ENCODE measurements around the gene MFSD11. TPM values are rescaled to one million over a fixed set of nuclear protein-coding genes. Genes with fewer than 3 reads are reported as not detected.
"Not testable (repeated sequence)": the region's sequence is repeated elsewhere in the genome, so short reads cannot be mapped to it uniquely, and the experiment has no call there.

Gene MFSD11
- total RNA-seq, 1 experiment from 2014 or later = 23.9 TPM

DNA sequence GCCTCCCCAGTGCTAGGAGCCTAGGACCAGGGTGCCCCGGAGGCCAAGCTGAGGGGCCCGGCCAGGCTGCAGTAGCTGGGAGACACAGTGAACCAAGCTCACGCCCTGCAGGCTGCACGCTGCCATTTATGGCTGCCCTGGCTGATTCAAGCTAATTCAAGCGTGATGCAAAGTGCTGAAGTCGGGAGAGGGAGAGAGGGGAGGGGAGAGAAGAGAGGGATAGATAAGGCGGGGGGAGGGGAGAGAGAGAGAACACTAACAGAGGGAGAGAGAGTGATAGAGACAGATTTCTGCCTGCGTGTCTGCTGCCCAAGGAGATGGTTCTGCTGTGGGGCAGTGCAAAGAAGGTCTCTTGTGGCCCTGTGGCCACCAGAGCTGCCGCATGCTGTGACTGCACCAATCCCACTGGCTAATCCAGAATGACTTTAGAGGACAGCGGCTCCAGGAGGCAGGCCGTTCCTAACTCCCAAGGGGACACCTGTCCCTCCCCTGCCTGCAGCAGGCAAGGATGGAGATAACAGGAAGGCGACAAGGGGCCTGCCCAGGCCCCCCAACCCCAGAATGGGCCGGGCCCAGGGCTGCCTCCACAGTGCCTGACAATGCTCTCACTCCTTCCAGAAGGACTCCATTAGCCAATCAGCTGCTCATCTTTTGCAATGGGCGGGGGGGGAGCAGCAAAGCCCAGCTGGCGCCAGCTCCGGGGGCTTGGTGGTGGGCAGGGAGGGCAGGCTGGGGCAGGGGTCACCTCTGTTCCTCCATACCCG lies 40.0 kb upstream of the MFSD11 start:
- peaks cover 20% of the 10 kb centered on the region for H3K27me3 Mint-ChIP-seq (ENCODE audit: unreplicated experiment)
- CTCF ChIA-PET = no interaction called here
- intact Hi-C loops (cut with micrococcal nuclease; ENCODE audit: unreplicated experiment) = no loop called here
- peaks cover 9% of the 10 kb centered on the region for H3K4me1 Mint-ChIP-seq (ENCODE audit: low read depth, unreplicated experiment)
- no TSS peak for BruUV-seq (replicated peaks)
- no peak overlapping the region for H3K27ac Mint-ChIP-seq (ENCODE audit: unreplicated experiment)
- H3K4me3 Mint-ChIP-seq (ENCODE audit: low read depth, unreplicated experiment) = no peak overlapping the region
- H3K9me3 Mint-ChIP-seq (ENCODE audit: low read depth, unreplicated experiment) = no peaks in the 10 kb centered on the region
- TF ChIP-seq, protein P1, sequence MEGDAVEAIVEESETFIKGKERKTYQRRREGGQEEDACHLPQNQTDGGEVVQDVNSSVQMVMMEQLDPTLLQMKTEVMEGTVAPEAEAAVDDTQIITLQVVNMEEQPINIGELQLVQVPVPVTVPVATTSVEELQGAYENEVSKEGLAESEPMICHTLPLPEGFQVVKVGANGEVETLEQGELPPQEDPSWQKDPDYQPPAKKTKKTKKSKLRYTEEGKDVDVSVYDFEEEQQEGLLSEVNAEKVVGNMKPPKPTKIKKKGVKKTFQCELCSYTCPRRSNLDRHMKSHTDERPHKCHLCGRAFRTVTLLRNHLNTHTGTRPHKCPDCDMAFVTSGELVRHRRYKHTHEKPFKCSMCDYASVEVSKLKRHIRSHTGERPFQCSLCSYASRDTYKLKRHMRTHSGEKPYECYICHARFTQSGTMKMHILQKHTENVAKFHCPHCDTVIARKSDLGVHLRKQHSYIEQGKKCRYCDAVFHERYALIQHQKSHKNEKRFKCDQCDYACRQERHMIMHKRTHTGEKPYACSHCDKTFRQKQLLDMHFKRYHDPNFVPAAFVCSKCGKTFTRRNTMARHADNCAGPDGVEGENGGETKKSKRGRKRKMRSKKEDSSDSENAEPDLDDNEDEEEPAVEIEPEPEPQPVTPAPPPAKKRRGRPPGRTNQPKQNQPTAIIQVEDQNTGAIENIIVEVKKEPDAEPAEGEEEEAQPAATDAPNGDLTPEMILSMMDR (IDR thresholded peaks at IDR 0.05; ENCODE audit: unreplicated experiment) = no peak
- peaks cover 7% of the 10 kb centered on the region for H3K36me3 Mint-ChIP-seq (ENCODE audit: insufficient read depth, unreplicated experiment)
- DNase-seq = no peak

DNA sequence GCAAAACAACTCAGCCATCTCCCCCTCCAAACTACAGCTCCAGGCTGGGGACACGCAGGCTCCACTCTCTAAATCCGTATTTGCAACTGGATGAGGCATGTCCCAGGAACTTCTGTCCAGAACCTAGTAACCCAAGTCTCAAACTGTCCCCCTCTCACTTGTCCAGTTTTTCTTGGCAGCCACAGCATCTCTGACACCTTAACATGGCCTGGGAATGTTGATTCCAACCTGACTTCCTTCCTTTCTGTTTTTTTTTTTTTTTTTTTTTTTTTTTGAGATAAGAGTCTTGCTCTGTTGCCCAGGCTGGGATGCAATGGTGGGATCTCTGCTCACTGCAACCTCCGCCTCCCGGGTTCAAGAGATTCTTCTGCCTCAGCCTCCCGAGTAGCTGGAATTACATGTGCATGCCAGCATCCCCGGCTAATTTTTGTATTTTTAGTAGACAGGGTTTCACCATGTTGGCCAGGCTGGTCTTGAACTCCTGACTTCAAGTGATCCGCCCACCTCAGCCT lies 39.4 kb upstream of the MFSD11 start:
- BruUV-seq (replicated peaks); CTCF ChIA-PET; H3K9me3 Mint-ChIP-seq (ENCODE audit: low read depth, unreplicated experiment); H3K36me3 Mint-ChIP-seq (ENCODE audit: insufficient read depth, unreplicated experiment); H3K4me1 Mint-ChIP-seq (ENCODE audit: low read depth, unreplicated experiment); intact Hi-C loops (cut with micrococcal nuclease; ENCODE audit: unreplicated experiment); H3K4me3 Mint-ChIP-seq (ENCODE audit: low read depth, unreplicated experiment); H3K27ac Mint-ChIP-seq (ENCODE audit: unreplicated experiment); DNase-seq: not testable (repeated sequence)
- peaks cover 20% of the 10 kb centered on the region for H3K27me3 Mint-ChIP-seq (ENCODE audit: unreplicated experiment)

DNA sequence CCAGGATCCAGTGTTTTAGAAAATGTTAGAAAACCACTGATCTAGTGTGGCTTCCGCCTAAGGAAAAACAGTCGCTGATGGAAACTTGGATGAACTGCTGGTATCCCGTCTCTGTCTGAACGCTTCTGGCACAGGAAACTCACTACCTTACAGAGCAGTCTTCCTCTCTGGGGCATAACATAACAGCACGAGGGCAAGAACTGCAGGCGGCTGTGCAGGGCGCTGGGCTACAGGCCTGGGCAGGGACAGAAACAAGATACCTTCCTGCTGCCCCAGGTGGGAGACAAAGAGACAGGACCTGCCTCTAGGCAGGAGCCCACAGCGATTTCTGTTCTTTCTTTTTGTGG lies 37.7 kb upstream of the MFSD11 start:
- Mint-ChIP-seq H3K27ac (ENCODE audit: unreplicated experiment) (no peak overlapping the region), H3K4me1 (ENCODE audit: low read depth, unreplicated experiment) (peaks cover 7% of the 10 kb centered on the region), H3K27me3 (ENCODE audit: unreplicated experiment) (peaks cover 20% of the 10 kb centered on the region), H3K36me3 (ENCODE audit: insufficient read depth, unreplicated experiment) (peaks cover 3% of the 10 kb centered on the region), H3K9me3 (ENCODE audit: low read depth, unreplicated experiment) (no peaks in the 10 kb centered on the region), H3K4me3 (ENCODE audit: low read depth, unreplicated experiment) (no peak overlapping the region)
- no TSS peak for BruUV-seq (replicated peaks)
- TF ChIP-seq, protein P1 (IDR thresholded peaks at IDR 0.05; ENCODE audit: unreplicated experiment) = no peak
- no peak for DNase-seq
- intact Hi-C loops (cut with micrococcal nuclease; ENCODE audit: unreplicated experiment) = no loop called here
- CTCF ChIA-PET = no interaction called here

DNA sequence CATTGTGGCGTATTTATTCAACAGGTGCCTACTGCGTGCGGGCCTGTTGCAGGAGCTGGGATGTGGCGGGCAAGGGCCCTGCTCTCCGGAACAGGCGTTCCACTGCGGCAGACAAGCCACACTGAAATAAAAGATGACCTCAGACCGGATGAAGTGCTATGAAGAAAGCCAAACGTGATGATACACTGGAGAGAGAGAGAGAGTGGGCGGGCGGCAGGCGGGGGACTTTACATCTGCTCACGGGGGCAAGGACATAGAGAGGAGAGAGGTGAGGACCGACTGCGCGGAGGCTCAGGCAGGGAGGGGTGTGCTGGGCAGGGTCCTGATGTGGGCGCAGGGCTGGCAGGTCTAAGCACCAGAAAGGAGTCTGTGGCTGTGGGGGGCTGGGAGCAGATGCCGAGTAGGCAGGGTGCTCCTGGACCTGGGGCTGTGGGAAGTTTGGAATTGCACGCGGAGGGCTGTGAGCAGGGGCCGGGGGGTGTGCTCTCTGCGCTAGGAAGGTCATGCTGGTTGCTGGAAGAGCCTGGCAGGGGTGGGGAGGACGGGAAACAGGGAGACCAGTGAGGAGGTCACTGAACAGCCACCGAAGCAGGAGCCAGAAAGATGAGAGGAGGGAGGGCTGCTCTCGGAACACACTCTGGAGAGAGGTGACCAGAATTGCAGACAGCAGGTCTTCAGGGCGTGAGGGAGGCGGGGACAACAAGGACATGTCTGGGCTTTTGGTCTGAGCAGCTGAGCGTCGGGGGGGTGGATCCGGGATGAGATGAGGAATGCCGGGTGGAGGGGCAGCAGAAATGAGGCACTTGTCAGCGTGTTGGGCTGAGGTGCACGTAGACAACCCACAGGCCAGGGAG lies 37.1 kb upstream of the MFSD11 start:
- H3K9me3 Mint-ChIP-seq (ENCODE audit: low read depth, unreplicated experiment) = no peaks in the 10 kb centered on the region
- no peak overlapping the region for H3K4me3 Mint-ChIP-seq (ENCODE audit: low read depth, unreplicated experiment)
- peaks cover under 1% of the 10 kb centered on the region for H3K4me1 Mint-ChIP-seq (ENCODE audit: low read depth, unreplicated experiment)
- DNase-seq = no peak
- intact Hi-C loops (cut with micrococcal nuclease; ENCODE audit: unreplicated experiment) = no loop called here
- CTCF ChIA-PET = interaction anchor here (0.6 kb wide), 1 partner anchor 238 kb away, joined by 7 read pairs; no protein-coding TSS in a partner anchor
- BruUV-seq (replicated peaks) = no TSS peak
- no peaks in the 10 kb centered on the region for H3K36me3 Mint-ChIP-seq (ENCODE audit: insufficient read depth, unreplicated experiment)
- H3K27ac Mint-ChIP-seq (ENCODE audit: unreplicated experiment) = no peak overlapping the region
- TF ChIP-seq, protein P1 (IDR thresholded peaks at IDR 0.05; ENCODE audit: unreplicated experiment) = no peak
- peaks cover 16% of the 10 kb centered on the region for H3K27me3 Mint-ChIP-seq (ENCODE audit: unreplicated experiment)

Data from Calu3 (cell line).